ENCODE results near the gene ANO4.
"Not testable (repeated sequence)": the region's sequence is repeated elsewhere in the genome, so short reads cannot be mapped to it uniquely, and the experiment has no call there.

The ANO4 gene

GRCh38 chr12:100972121-100972520 lies 177.5 kb downstream of the ANO4 start:
- no peaks in the 10 kb centered on the region for H3K4me1 Mint-ChIP-seq
- no peak overlapping the region for H3K4me3 Mint-ChIP-seq
- no peak overlapping the region for H3K27ac Mint-ChIP-seq
- H3K9me3 Mint-ChIP-seq = no peaks in the 10 kb centered on the region
- no peaks in the 10 kb centered on the region for H3K36me3 Mint-ChIP-seq
- ATAC-seq (no peak), DNase-seq (ENCODE audit: low spot score in 2 of 2) (no peak)

GRCh38 chr12:100974341-100974740 lies 179.8 kb downstream of the ANO4 start:
- Mint-ChIP-seq H3K27ac (no peak overlapping the region), H3K9me3 (peaks cover 7% of the 10 kb centered on the region), H3K4me1 (no peaks in the 10 kb centered on the region), H3K4me3 (no peak overlapping the region), H3K36me3 (no peaks in the 10 kb centered on the region)
- no peak for ATAC-seq
- no peak for DNase-seq (ENCODE audit: low spot score in 2 of 2)

GRCh38 chr12:100974747-100975146 lies 180.2 kb downstream of the ANO4 start:
- ATAC-seq (no peak), DNase-seq (ENCODE audit: low spot score in 2 of 2) (no peak)
- H3K9me3 Mint-ChIP-seq = peaks cover 8% of the 10 kb centered on the region
- no peaks in the 10 kb centered on the region for H3K36me3 Mint-ChIP-seq
- no peak overlapping the region for H3K4me3 Mint-ChIP-seq
- no peak overlapping the region for H3K27ac Mint-ChIP-seq
- H3K4me1 Mint-ChIP-seq = no peaks in the 10 kb centered on the region

GRCh38 chr12:100976735-100977134 lies 182.2 kb downstream of the ANO4 start:
- no peak overlapping the region for H3K4me3 Mint-ChIP-seq
- no peak for DNase-seq (ENCODE audit: low spot score in 2 of 2)
- no peaks in the 10 kb centered on the region for H3K36me3 Mint-ChIP-seq
- H3K27ac Mint-ChIP-seq = no peak overlapping the region
- no peak for ATAC-seq
- no peaks in the 10 kb centered on the region for H3K4me1 Mint-ChIP-seq
- H3K9me3 Mint-ChIP-seq = peaks cover 8% of the 10 kb centered on the region

- Mint-ChIP-seq H3K27ac (no peak overlapping the region), H3K9me3 (peaks cover 13% of the 10 kb centered on the region), H3K36me3 (no peaks in the 10 kb centered on the region), H3K4me1 (no peaks in the 10 kb centered on the region), H3K4me3 (no peak overlapping the region)
- no peak for ATAC-seq
- no peak for DNase-seq (ENCODE audit: low spot score in 2 of 2)
These were observed 186.3 kb downstream of the ANO4 start for GRCh38 chr12:100980856-100981255.

GRCh38 chr12:100982511-100983183 lies 188.1 kb downstream of the ANO4 start:
- Mint-ChIP-seq H3K4me3 (no peak overlapping the region), H3K4me1 (no peaks in the 10 kb centered on the region), H3K27ac (no peak overlapping the region), H3K36me3 (no peaks in the 10 kb centered on the region), H3K9me3 (peaks cover 13% of the 10 kb centered on the region)
- no peak for DNase-seq (ENCODE audit: low spot score in 2 of 2)
- no peak for ATAC-seq

GRCh38 chr12:100984796-100985195 lies 190.2 kb downstream of the ANO4 start:
- DNase-seq (ENCODE audit: low spot score in 2 of 2) = no peak
- Mint-ChIP-seq H3K4me1 (no peaks in the 10 kb centered on the region), H3K9me3 (peaks cover 5% of the 10 kb centered on the region), H3K36me3 (no peaks in the 10 kb centered on the region), H3K4me3 (no peak overlapping the region), H3K27ac (no peak overlapping the region)
- no peak for ATAC-seq

GRCh38 chr12:100986595-100987547 lies 192.3 kb downstream of the ANO4 start:
- H3K4me3 Mint-ChIP-seq = no peak overlapping the region
- DNase-seq (ENCODE audit: low spot score in 2 of 2) (no peak), ATAC-seq (no peak)
- peaks cover 10% of the 10 kb centered on the region for H3K9me3 Mint-ChIP-seq
- no peaks in the 10 kb centered on the region for H3K36me3 Mint-ChIP-seq
- H3K4me1 Mint-ChIP-seq = no peaks in the 10 kb centered on the region
- H3K27ac Mint-ChIP-seq = no peak overlapping the region

- H3K36me3 Mint-ChIP-seq = no peaks in the 10 kb centered on the region
- no peak for DNase-seq (ENCODE audit: low spot score in 2 of 2)
- H3K9me3 Mint-ChIP-seq = peaks cover 14% of the 10 kb centered on the region
- peak; percentile 40 for ATAC-seq
- no peaks in the 10 kb centered on the region for H3K4me1 Mint-ChIP-seq
- no peak overlapping the region for H3K27ac Mint-ChIP-seq
- H3K4me3 Mint-ChIP-seq = no peak overlapping the region
These were observed 193.3 kb downstream of the ANO4 start for GRCh38 chr12:100987552-100988521.

- not testable (repeated sequence) for H3K36me3 Mint-ChIP-seq; H3K27ac Mint-ChIP-seq; H3K4me3 Mint-ChIP-seq; ATAC-seq; DNase-seq (ENCODE audit: low spot score in 2 of 2); H3K4me1 Mint-ChIP-seq
- H3K9me3 Mint-ChIP-seq = peaks cover 11% of the 10 kb centered on the region
These were observed 194.9 kb downstream of the ANO4 start for GRCh38 chr12:100989509-100989908.

- H3K27ac Mint-ChIP-seq = no peak overlapping the region
- DNase-seq (ENCODE audit: low spot score in 2 of 2) (no peak), ATAC-seq (no peak)
- H3K9me3 Mint-ChIP-seq = peaks cover 9% of the 10 kb centered on the region
- no peaks in the 10 kb centered on the region for H3K36me3 Mint-ChIP-seq
- H3K4me1 Mint-ChIP-seq = no peaks in the 10 kb centered on the region
- no peak overlapping the region for H3K4me3 Mint-ChIP-seq
These were observed 196.5 kb downstream of the ANO4 start for GRCh38 chr12:100991102-100991501.

GRCh38 chr12:100992194-100992593 lies 197.6 kb downstream of the ANO4 start:
- peaks cover 9% of the 10 kb centered on the region for H3K9me3 Mint-ChIP-seq
- ATAC-seq (no peak), DNase-seq (ENCODE audit: low spot score in 2 of 2) (no peak)
- no peak overlapping the region for H3K27ac Mint-ChIP-seq
- no peaks in the 10 kb centered on the region for H3K36me3 Mint-ChIP-seq
- H3K4me3 Mint-ChIP-seq = no peak overlapping the region
- no peaks in the 10 kb centered on the region for H3K4me1 Mint-ChIP-seq

GRCh38 chr12:100993916-100994450 lies 199.4 kb downstream of the ANO4 start:
- DNase-seq (ENCODE audit: low spot score in 2 of 2) (no peak), ATAC-seq (no peak)
- no peak overlapping the region for H3K27ac Mint-ChIP-seq
- H3K9me3 Mint-ChIP-seq = peaks cover 9% of the 10 kb centered on the region
- H3K4me1 Mint-ChIP-seq = no peaks in the 10 kb centered on the region
- H3K4me3 Mint-ChIP-seq = no peak overlapping the region
- no peaks in the 10 kb centered on the region for H3K36me3 Mint-ChIP-seq

- Mint-ChIP-seq H3K36me3 (no peaks in the 10 kb centered on the region), H3K9me3 (peaks cover 9% of the 10 kb centered on the region), H3K4me1 (no peaks in the 10 kb centered on the region), H3K27ac (no peak overlapping the region), H3K4me3 (no peak overlapping the region)
- ATAC-seq (no peak), DNase-seq (ENCODE audit: low spot score in 2 of 2) (no peak)
These were observed 200.6 kb downstream of the ANO4 start for GRCh38 chr12:100995201-100995600.

- Mint-ChIP-seq H3K9me3 (peaks cover 5% of the 10 kb centered on the region), H3K27ac (no peak overlapping the region), H3K4me1 (no peaks in the 10 kb centered on the region), H3K36me3 (no peaks in the 10 kb centered on the region), H3K4me3 (no peak overlapping the region)
- DNase-seq (ENCODE audit: low spot score in 2 of 2) = no peak
- ATAC-seq = no peak
These were observed 201.2 kb downstream of the ANO4 start for GRCh38 chr12:100995771-100996170.
